HUDEP-2 (cell line): Measurements from ENCODE around the gene HEMK1.
A peak's percentile ranks its signal among the peaks of the same experiment; 100 is the strongest.

Experiments
- DNase-seq, 76 experiments: peaks; one replicate each; lab custom pipeline; 2025; ENCODE audit not compliant: unreplicated experiment in 76 of 76; lab: John Stamatoyannopoulos, UW

HEMK1 gene

DNA sequence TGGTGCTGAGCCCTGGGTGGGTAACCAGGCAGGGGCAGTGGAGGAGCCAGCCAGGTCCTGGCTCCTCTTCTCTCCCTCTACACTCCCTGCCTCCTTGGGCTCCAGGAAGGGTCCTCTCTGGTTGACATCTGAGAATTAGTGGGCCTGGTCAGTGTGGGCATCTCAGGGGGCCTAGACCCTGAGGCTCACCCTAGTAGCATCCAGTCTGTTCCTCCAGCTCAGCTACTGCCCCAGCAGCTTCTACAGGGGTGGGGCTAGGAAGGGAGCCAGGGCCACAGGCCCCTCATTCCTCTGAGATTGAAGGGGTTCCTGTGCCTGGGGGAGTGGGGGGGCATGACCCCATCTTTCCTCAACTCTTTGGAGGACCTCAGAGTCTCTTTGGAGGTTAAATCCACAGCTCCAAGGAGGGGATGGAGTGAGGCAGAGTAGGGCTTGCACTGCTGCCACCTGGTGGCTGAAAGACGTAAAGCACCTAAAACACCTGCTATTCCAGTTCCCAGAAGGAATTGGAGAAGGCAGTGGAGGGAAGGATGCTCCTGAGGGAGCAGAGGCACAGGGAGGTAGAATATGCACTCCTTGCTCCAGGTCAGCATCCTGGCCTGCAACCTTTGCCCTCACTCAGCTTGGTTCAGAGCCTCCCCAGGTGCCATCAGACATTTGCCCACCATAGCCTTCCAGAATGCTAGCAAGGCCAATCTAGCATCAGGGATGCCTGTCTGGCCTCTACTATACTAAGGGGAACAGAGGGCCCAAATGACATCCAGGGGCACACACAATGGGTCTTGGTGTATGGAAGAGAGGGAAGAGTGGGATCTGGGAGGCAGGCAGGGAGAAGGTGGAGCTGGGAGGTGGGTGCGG, 26.9 kb upstream of the HEMK1 start:
- DNase-seq, result peak in 46 of 76 experiments; percentile 3 to 58 (median 33)

DNA sequence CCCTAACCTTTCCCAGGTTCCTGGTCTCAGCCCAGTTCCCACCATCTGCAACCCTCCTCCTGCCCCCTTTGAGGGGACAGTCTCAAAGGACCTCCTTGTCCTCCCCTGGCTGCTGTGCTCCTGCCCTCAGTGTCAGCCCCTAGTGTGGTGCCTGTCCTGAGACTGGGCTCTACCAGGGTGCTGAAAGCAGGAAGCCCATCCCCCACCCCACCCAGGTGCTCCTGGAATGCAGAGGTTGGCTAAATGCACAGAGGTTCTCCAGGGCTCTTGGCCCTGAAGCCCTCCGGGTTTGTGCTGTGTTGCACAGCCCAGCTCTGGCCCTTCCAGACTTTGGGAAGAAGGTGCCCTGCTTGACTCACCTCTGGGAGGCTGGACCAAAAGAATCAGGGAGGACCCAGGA, 23.5 kb upstream of the HEMK1 start:
- DNase-seq, result no peak

GRCh38 chr3:50549226-50549625, 20.1 kb upstream of the HEMK1 start:
- DNase-seq, result no peak

GRCh38 chr3:50550079-50550736, 19.1 kb upstream of the HEMK1 start:
- DNase-seq, result peak in 49 of 76 experiments; percentile 5 to 67 (median 36)

DNA sequence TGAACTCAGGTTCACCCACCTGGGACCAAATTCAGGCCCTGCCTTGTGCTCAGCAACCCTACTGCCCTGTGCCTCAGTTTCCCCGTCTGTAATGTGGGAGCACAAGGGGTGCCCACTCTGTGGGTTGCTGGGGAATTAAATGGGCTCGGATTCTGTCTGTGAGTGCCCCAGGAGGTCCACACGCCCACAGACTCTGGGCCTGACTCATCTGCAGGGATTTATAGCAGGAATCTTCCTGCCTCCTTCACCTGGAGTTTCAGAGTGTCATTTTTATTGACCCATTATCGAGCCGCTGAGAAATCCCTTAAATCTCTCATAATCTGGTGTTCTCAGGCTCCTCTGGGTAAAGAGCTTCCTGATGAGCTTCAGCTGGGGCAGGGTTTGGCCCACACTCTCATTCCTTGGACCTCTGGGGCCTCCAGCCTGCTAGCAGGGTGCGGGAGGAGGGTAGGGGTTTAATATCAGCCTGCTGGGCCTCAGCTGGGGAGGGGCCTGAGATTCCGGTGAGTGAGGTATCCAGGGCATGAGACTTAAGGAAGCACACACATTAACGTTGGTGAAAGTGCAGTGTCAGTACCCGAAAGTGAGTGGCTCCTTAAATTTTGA, 18.2 kb upstream of the HEMK1 start:
- DNase-seq, result no peak

GRCh38 chr3:50551681-50552435, 17.5 kb upstream of the HEMK1 start:
- no peak for DNase-seq

- no peak for DNase-seq
Observed at GRCh38 chr3:50552598-50552997, 16.7 kb upstream of the HEMK1 start.

DNA sequence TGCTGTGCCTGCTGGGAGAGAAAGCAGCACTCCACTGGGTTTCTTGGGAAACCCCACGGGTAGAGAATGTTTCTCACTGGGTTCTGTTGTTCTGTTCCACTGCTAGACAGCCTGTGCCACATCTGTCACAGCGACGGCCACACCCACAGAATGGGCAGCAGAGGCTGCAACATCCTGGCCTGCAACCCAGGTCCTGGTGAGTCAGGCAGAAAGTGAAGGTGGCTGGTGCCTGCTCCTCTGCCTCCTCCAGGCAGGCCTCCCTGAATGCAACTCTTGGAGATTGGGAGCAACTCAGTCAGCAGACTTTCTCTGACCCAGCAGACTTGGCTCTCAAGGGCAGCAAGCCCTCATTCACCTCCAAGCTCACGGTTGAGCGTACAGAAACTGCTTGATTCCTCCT, 14.8 kb upstream of the HEMK1 start:
- DNase-seq, result peak in 5 of 76 experiments; percentile 11 to 32 (median 19)

DNA sequence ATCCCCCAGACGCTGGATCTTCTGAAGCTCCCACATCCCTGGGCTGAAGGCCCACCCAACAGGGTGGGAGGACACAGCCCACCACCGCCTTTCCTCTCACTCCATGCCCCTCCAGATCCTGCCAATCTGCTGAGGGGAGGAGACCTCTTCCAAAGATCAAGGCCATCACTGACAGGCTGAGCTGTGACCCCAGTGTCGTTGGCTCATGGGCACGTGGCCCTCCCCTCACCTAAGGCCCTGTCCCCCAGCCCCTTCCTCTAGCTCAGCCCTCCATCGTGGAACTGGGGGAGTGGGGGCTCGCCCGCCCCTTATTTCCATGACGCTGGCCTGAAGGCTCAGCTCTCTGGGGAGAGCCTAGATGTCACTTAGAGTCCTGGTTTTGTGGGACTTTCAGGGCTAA, 12.2 kb upstream of the HEMK1 start:
- DNase-seq, result no peak

- no peak for DNase-seq
Observed at GRCh38 chr3:50557915-50558314, 11.4 kb upstream of the HEMK1 start.

DNA sequence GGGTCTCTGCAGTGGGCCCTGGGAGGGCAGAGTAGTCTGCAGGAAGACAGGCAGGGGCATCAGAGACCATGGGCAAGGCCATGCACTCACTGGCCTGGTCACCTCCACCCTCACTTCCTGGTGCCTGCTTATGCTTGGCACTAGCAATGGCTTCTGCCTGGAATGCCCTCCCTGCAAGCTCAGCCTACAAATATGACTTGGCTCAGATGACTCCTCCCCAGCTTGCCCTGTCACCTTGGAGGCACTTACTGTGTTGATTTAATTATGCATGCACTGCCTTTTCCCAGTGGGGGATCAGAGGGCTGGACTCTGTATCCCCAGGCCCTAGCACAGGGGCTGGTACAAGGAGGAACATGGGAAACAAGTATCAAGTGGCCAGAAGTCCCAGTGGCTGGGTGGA, 9.6 kb upstream of the HEMK1 start:
- no peak for DNase-seq

DNA sequence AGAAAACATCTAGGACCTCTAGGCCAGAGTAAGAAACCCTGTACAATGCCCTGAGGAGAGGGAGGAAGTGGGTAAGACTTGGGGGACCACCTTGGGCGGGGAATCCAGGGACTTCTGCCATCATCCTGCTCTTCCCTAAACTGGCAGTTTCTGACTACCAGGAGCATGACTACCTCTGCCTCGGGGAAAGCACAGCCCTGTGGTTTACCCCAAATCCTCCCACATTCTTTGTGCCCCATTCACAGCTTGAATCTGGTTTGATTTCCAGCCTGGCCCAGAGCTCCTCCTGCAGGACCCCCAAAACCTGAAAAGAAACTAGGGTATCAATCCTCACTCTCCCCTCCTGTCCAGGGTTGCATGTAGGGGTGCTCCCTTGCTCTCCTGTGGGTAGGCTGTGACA, 6.5 kb upstream of the HEMK1 start:
- no peak for DNase-seq

GRCh38 chr3:50563867-50564266, 5.5 kb upstream of the HEMK1 start:
- no peak for DNase-seq

DNA sequence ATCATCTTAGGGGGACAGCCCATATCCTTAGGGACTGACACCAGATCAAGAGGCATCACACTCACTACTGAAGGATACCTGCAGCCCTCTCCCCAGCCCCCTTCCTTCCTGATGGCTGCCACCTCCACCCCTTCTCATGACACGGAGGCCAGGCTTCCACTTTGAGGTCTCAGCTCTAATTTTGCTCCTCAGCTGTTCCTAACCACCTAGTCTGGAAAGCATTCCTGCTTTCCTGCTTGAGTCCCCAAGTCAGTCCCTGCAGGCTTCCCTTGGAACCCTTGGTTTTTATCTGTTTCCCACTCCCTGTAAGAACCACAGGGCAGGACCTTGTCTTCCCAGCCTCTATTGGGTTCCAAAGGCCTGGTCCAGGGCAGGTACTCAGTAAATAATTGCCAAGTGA, 5.0 kb upstream of the HEMK1 start:
- DNase-seq, result no peak

GRCh38 chr3:50567011-50567385, 2.3 kb upstream of the HEMK1 start:
- DNase-seq, result no peak

DNA sequence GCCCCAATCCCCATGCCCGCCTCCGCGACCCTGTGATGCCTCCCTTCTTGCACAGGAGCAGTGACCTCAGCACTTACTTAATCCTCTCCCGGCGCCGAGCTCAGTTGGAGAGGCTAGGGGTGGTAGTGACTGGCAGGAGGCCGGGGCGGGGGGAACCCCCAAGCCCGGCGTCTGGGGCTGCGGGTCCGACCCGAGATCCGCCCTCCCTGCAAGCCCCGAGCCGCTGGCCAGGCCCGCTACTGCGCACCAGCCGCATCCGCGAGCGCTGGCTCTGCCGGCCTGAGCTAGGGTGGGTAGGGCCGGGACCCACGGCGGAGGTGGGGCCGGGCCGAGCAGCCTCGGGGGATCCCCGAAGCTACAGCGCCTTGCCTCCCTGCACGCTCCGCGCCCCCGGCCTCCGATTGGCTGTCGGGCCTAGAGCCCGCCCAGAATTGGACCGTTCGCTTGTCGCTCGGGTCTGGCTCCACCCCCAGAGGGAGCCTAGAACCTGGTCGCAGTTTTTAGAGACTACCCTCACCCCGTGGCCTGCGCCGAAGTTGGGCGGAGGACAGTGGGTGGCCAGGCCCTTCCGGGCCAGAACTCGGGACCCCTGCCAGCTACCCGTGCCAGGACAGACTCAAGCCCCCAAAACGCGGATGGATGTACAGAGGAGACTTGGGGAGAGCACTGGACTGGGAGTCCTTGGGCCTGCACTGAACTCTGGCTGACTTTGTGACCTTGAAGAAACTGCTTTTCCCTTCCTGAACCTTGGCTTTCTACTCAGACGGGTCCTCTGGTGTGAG, 1.7 kb upstream of the HEMK1 start, which contains the start of gene C3orf18:
Gene C3orf18, minus strand, starts transcription at position 362 of the 782 bp plus-strand sequence. CDS start 2,048 bp downstream, outside the sequence.
- DNase-seq, result peak in 74 of 76 experiments; percentile 26 to 91 (median 81)

GRCh38 chr3:50570508-50571279, 1.4 kb downstream of the HEMK1 start:
- DNase-seq, result no peak

- DNase-seq, result peak in 1 of 76 experiments; percentile 36
Observed at GRCh38 chr3:50571486-50571885, 2.2 kb downstream of the HEMK1 start.

- DNase-seq, result peak in 72 of 76 experiments; percentile 16 to 89 (median 70)
Observed at GRCh38 chr3:50572158-50572557, 2.8 kb downstream of the HEMK1 start.
